ENCODE results near the gene STK17B. TPM values are rescaled to one million over a fixed set of nuclear protein-coding genes. Genes with fewer than 3 reads are reported as not detected.

Gene STK17B
- total and polyA plus RNA-seq, 2 experiments from 2014 or later = 5.7 to 13.7 TPM

- Histone ChIP-seq H2AFZ (no peak overlapping the region), H3K4me2 (no peak overlapping the region), H3K4me3 (no peak overlapping the region), H4K20me1 (replicated peaks; ENCODE audit: insufficient read depth) (no peaks in the 10 kb centered on the region), H3K27me3 (ENCODE audit: insufficient read depth) (no peaks in the 10 kb centered on the region), H3K27ac (ENCODE audit: low read depth) (no peak overlapping the region), H3K79me2 (replicated peaks; ENCODE audit: insufficient read depth) (no peaks in the 10 kb centered on the region), H3K4me1 (ENCODE audit: insufficient read depth) (no peaks in the 10 kb centered on the region; the same call in 1 of the 2 replicates), H3K36me3 (ENCODE audit: insufficient read depth) (no peaks in the 10 kb centered on the region), H3K9me2 (ENCODE audit: insufficient read depth) (no peaks in the 10 kb centered on the region), H3F3A (replicated peaks; ENCODE audit: low read depth) (no peaks in the 10 kb centered on the region)
- DNase-seq (ENCODE audit: low spot score) (no peak), ATAC-seq (no peak)
- Mint-ChIP-seq H3K9me3 (no peaks in the 10 kb centered on the region), H3K4me3 (no peak overlapping the region), H3K27me3 (ENCODE audit: insufficient read depth, low read depth, poor library complexity) (peaks cover 2% of the 10 kb centered on the region), H3K27ac (no peak overlapping the region), H3K4me1 (no peaks in the 10 kb centered on the region; the same call in 2 of the 3 replicates), H3K36me3 (ENCODE audit: low read depth) (no peaks in the 10 kb centered on the region)
- TF ChIP-seq STAT1 (IDR thresholded peaks at IDR 0.05; ENCODE audit: unreplicated experiment) (no peak), REST (IDR thresholded peaks at IDR 0.05; ENCODE audit: unreplicated experiment) (no peak), ZNF331 (CRISPR knock-in tag; IDR thresholded peaks at IDR 0.05; ENCODE audit: low read depth) (no peak), ZNF114 (CRISPR knock-in tag; IDR thresholded peaks at IDR 0.05) (no peak), ETS1 (IDR thresholded peaks at IDR 0.05) (no peak), ZNF462 (CRISPR knock-in tag; IDR thresholded peaks at IDR 0.05) (no peak), CREB1 (CRISPR knock-in tag; IDR thresholded peaks at IDR 0.05; ENCODE audit: low read depth) (no peak), EZH2phosphoT487 (IDR thresholded peaks at IDR 0.05; ENCODE audit: unreplicated experiment) (no peak), POLR2AphosphoS5 (IDR thresholded peaks at IDR 0.05; ENCODE audit: low read depth) (no peak), JUNB (IDR thresholded peaks at IDR 0.05; ENCODE audit: unreplicated experiment) (no peak), NANOG (IDR thresholded peaks at IDR 0.05; ENCODE audit: borderline replicate concordance) (no peak), EZH2 (IDR thresholded peaks at IDR 0.05; ENCODE audit: low read depth, unreplicated experiment) (no peak), CTCF (conservative IDR thresholded peaks at IDR 0.05; ENCODE audit: low read depth in 2 of 2) (no peak)
These were observed 29.2 kb upstream of the STK17B start for GRCh38 chr2:196200557-196200956.

Measured in GM23338 (cell line).